GM04504 (cell line): Measurements from ENCODE around the gene SLC4A4.

Experiments
- DNase-seq: peaks from one replicate; pipeline ENCODE4 v3.0.0-alpha.2; 2012; ENCODE audit warnings: low read depth

The SLC4A4 gene

GRCh38 chr4:71473541-71474240 is 134.9 kb downstream of the SLC4A4 start:
- no peak for DNase-seq

GRCh38 chr4:71474731-71475130 is 135.9 kb downstream of the SLC4A4 start:
- DNase-seq, result no peak

- DNase-seq, result no peak
These were observed 137.4 kb downstream of the SLC4A4 start for GRCh38 chr4:71476240-71476639.

GRCh38 chr4:71486550-71487343 is 147.9 kb downstream of the SLC4A4 start:
- DNase-seq, result no peak

GRCh38 chr4:71487344-71487920 is 148.6 kb downstream of the SLC4A4 start:
- no peak for DNase-seq

- DNase-seq, result no peak
These were observed 155.7 kb downstream of the SLC4A4 start for GRCh38 chr4:71494539-71494938.

- DNase-seq, result no peak
These were observed 156.6 kb downstream of the SLC4A4 start for GRCh38 chr4:71495454-71495853.

- no peak for DNase-seq
These were observed 158.3 kb downstream of the SLC4A4 start for GRCh38 chr4:71497078-71497477.

GRCh38 chr4:71498002-71498401 is 159.2 kb downstream of the SLC4A4 start:
- DNase-seq, result peak; percentile 41

GRCh38 chr4:71498625-71499024 is 159.8 kb downstream of the SLC4A4 start:
- DNase-seq, result no peak

GRCh38 chr4:71501992-71502391 is 163.2 kb downstream of the SLC4A4 start:
- no peak for DNase-seq

- no peak for DNase-seq
These were observed 179.6 kb downstream of the SLC4A4 start for GRCh38 chr4:71518283-71518989.

- no peak for DNase-seq
These were observed 181.5 kb downstream of the SLC4A4 start for GRCh38 chr4:71520308-71520707.

GRCh38 chr4:71520850-71521249 is 182.0 kb downstream of the SLC4A4 start:
- DNase-seq, result no peak

- no peak for DNase-seq
These were observed 185.9 kb downstream of the SLC4A4 start for GRCh38 chr4:71524756-71525155.

- no peak for DNase-seq
These were observed 188.0 kb downstream of the SLC4A4 start for GRCh38 chr4:71526637-71527406.

- DNase-seq, result no peak
These were observed 193.6 kb downstream of the SLC4A4 start for GRCh38 chr4:71532407-71532806.

- DNase-seq, result no peak
These were observed 194.3 kb downstream of the SLC4A4 start for GRCh38 chr4:71533121-71533520.

- DNase-seq, result no peak
These were observed 198.8 kb downstream of the SLC4A4 start for GRCh38 chr4:71537551-71538065.

GRCh38 chr4:71538528-71538927 is 199.7 kb downstream of the SLC4A4 start:
- no peak for DNase-seq

- DNase-seq, result no peak
These were observed 202.0 kb downstream of the SLC4A4 start for GRCh38 chr4:71540749-71541269.
